Vagina (tissue), 2 donors: ENCODE data around the gene GCKR.

Experiments used
- CTCF ChIP-seq, 3 experiments: fragments of 450-650 bp in 2 of 3; fragments of 200-600 bp in 1 of 3; sonication (generic) in 1 of 3; IDR thresholded peaks; one replicate each; pipeline ENCODE4 v1.5.1; 2017 to 2019; ENCODE audit warnings: antibody characterized with exemption in 3 of 3, mild to moderate bottlenecking in 2 of 3, moderate library complexity in 2 of 3
- POLR2A ChIP-seq, 2 donors: fragments of 450-650 bp; IDR thresholded peaks; one replicate each; pipeline ENCODE4 v1.6.1; 2017; ENCODE audit warnings: antibody characterized with exemption in 2 of 2, mild to moderate bottlenecking in 2 of 2, moderate library complexity in 2 of 2
- POLR2AphosphoS5 ChIP-seq, 2 donors: sonication (generic); formaldehyde crosslinking; IDR thresholded peaks; one replicate each; pipeline ENCODE4 v1.9.0; 2017; ENCODE audit warnings: antibody characterized with exemption in 2 of 2, mild to moderate bottlenecking in 2 of 2, low read depth in 1 of 2; ENCODE audit not compliant: insufficient read depth in 1 of 2

DNA sequence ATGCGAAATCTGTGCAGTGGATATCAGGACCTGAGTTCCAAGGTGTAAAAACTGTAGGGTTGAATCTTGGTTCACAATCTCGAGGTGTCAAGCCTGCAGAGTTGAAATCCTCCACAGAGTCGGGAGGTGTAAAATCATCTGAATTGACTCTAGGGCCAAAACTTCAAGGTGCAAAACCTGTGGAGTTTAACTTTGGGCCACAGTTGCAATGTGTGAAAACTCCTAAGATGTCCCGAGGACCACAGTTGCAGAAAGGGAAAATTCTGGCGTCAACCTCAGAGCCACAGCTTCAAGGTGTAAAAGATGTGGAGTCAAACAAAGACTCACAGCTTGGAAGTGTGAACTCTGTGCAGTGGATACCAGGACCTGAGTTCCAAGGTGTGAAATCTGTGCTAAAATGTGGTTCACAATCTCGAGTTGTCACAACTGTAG is 76.4 kb downstream of the GCKR start:
- no peak for TF ChIP-seq POLR2A (IDR thresholded peaks at IDR 0.05)
- TF ChIP-seq CTCF (IDR thresholded peaks at IDR 0.05) = no peak
- no peak for TF ChIP-seq POLR2AphosphoS5 (IDR thresholded peaks at IDR 0.05; ENCODE audit: insufficient read depth in 1 of 2, low read depth in 1 of 2)
